NT2/D1 (cell line): Measurements from ENCODE around the gene KCNK4.

Experiments
- DNase-seq: peaks from one replicate; pipeline ENCODE4 v3.0.0-alpha.2; 2011; ENCODE audit warnings: low read depth, low spot score
- H3K27me3 ChIP-seq: 2 replicates; pipeline ENCODE4 v1.6.0; 2011; ENCODE audit warnings: mild to moderate bottlenecking; ENCODE audit not compliant: insufficient read length, insufficient read depth
- H3K36me3 ChIP-seq: 2 replicates; pipeline ENCODE4 v1.6.1; 2011; ENCODE audit warnings: mild to moderate bottlenecking, low read length, mixed read lengths; ENCODE audit not compliant: insufficient read depth, insufficient read length
- H3K4me1 ChIP-seq: 2 replicates; pipeline ENCODE4 v1.5.1; 2011; ENCODE audit not compliant: insufficient read depth, insufficient read length
- H3K4me3 ChIP-seq: 2 replicates; pipeline ENCODE4 v1.5.1; 2011; ENCODE audit warnings: low read depth; ENCODE audit not compliant: insufficient read length
- H3K9ac ChIP-seq: 2 replicates; pipeline ENCODE4 v1.6.0; 2011; ENCODE audit warnings: low read depth; ENCODE audit not compliant: insufficient read length
- H3K9me3 ChIP-seq: 2 replicates; pipeline ENCODE4 v1.5.1; 2011; ENCODE audit warnings: mild to moderate bottlenecking, low read length; ENCODE audit not compliant: insufficient read depth
- SUZ12 ChIP-seq: IDR thresholded peaks from 2 replicates; pipeline ENCODE4 v1.6.1; 2011; ENCODE audit not compliant: insufficient read length, insufficient read depth; ENCODE audit errors: extremely low read depth
- YY1 ChIP-seq: IDR thresholded peaks from 2 replicates; pipeline ENCODE4 v1.6.1; 2011; ENCODE audit not compliant: insufficient read length, insufficient read depth
- ZNF274 ChIP-seq: IDR thresholded peaks from 2 replicates; pipeline ENCODE4 v1.6.1; 2011; ENCODE audit warnings: mild to moderate bottlenecking, low read depth, low read length

The KCNK4 gene

DNA sequence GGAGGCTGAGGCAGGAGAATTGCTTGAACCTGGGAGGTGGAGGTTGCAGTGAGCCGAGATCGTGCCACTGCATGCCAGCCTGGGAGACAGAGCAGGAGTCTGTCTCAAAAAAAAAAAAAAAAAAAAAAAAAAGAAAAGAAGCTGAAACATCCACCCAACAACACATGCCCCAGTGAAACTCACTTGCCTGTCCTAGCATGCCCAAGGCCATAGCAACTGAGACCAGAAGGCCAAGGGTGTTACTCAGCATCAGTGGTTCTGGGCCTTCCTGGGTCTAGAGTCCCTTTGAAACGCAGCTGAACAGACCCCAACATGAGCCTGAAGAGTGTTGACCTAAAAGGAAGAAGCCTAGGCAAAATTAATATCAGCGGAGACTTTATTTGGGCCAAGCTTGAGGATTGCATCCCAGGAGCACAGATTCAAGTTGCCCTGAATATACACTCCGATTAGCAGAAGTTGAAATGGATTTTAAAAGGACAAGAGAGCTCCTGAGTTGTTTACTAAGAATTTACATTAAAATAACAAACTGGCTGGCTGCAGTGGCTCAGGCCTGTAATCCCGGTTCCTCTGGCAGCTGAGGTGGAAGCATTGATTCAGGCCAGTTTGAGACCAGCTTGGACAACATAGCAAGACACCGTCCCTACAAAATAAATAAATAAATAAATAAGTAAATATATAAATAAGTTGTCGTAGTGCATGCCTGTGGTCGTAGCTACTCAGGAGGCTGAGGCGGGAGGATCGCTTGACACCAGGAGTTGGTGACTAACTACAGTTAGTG is 33.8 kb downstream of the KCNK4 start:
- H3K27me3 ChIP-seq: no peaks in the 10 kb centered on the region
- no peak for DNase-seq
- no peak overlapping the region for H3K4me3 ChIP-seq
- H3K4me1 ChIP-seq: peaks cover 28% of the 10 kb centered on the region
- peaks cover 34% of the 10 kb centered on the region for H3K36me3 ChIP-seq
- H3K9ac ChIP-seq: peak overlapping the region; percentile 33
- TF ChIP-seq SUZ12 (no peak), YY1 (no peak), ZNF274 (no peak)
- H3K9me3 ChIP-seq: no peaks in the 10 kb centered on the region

DNA sequence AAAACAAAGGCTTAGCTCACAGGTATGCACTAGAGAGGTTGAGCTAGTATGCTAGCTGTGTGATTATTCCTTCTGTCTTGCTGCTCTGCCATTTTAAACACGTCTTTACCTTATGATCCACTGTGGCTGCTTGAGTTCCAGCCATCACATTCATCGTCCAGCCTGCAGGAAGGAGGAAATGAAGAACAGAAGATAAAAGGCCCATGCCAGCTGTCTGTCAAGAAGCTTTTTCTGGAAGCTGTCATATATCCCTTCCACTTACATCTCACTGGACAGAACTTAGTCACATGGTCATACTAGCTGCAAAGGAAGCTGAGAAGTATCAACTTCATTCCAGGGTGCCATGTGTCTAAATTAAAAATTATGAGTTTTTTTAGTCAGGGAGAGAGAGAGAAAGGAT is 36.3 kb downstream of the KCNK4 start:
- TF ChIP-seq SUZ12 (no peak), ZNF274 (no peak), YY1 (no peak)
- Histone ChIP-seq H3K4me1 (peaks cover 30% of the 10 kb centered on the region), H3K36me3 (peaks cover 14% of the 10 kb centered on the region), H3K4me3 (no peak overlapping the region), H3K9ac (no peak overlapping the region), H3K27me3 (no peaks in the 10 kb centered on the region), H3K9me3 (no peaks in the 10 kb centered on the region)
- no peak for DNase-seq

DNA sequence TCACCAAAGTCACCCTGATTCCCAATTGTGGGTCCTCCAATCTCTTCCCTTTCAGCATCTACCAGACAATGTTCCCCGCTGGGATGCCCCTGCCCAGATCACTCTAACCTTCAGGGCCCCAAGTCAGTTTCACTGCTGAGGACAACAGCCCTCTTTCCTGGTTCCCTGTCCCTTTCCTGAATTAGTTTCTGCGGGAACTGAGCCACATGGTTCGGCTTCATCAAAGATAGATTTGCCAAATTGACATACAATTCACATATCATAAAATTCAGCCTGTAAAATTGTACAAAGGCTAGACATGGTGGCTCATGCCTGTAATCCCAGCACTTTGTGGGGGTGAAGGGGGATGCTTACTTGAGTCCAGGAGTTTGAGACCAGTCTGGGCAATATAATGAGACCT is 36.9 kb downstream of the KCNK4 start:
- no peak for TF ChIP-seq SUZ12
- no peak for TF ChIP-seq ZNF274
- no peak for TF ChIP-seq YY1
- Histone ChIP-seq H3K27me3 (no peaks in the 10 kb centered on the region), H3K36me3 (peaks cover 8% of the 10 kb centered on the region), H3K4me1 (peaks cover 24% of the 10 kb centered on the region), H3K9ac (no peak overlapping the region), H3K9me3 (no peaks in the 10 kb centered on the region), H3K4me3 (no peak overlapping the region)
- DNase-seq: no peak

DNA sequence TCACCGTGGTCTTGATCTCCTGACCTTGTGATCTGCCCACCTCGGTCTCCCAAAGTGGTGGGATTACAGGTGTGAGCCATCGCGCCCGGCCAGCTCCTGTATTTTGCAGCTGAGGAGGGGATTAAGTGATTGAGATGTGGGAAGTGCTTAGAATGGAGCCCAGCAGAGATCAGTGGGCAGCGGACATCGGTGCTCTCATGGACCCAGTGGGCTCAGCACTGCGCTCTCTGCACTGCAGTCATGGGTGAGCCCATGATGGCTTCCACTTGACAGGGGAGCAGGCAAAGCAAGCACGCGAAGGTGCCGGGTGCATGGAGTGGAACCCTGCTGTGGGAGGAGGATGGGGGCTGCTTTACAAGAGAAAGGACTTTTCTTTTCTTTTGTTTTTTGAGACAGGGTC is 39.8 kb downstream of the KCNK4 start:
- TF ChIP-seq SUZ12 (no peak), ZNF274 (no peak), YY1 (no peak)
- Histone ChIP-seq H3K9me3 (no peaks in the 10 kb centered on the region), H3K36me3 (no peaks in the 10 kb centered on the region), H3K4me3 (no peak overlapping the region), H3K9ac (peak overlapping the region; percentile 16), H3K27me3 (no peaks in the 10 kb centered on the region), H3K4me1 (peaks cover 8% of the 10 kb centered on the region)
- no peak for DNase-seq

DNA sequence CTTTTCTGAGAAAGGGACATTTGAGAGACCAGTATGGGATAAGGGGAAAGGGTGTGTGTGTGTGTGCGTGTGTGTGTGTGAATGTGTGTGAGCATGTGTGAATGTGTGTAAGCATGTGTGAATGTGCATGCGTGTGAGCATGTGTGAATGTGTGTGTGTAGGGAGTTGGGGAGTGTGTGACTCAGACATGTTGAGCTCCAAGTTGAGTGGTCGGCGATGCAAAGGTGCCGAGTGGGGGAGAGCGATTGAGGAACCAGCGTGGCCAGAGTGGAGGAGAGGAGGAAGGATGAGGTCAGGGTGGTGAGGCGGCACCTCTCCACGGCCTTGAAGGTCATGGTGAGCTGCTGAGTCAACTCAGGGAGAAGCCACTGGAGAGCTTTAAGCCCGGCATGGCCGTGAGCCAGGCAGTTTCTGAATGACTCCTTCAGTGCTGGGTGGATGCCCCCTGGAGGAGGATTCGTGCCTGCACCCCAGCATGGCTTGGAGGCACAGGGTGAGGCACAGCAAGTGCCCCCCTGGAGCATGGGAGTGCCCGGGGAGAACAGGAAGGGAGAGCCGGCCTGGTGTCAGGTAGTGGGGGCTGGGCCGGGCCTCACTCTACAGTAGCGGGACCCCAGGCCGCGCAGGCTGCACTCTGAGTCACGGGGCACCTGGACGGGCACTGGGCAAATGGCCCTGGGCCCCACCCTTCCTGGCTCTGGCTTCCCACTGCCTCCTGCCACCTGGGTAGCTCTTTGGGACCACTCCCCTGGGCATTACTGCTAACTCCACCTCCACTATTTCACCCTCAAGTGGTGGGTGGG is 40.7 kb downstream of the KCNK4 start:
- no peaks in the 10 kb centered on the region for H3K36me3 ChIP-seq
- no peak overlapping the region for H3K4me3 ChIP-seq
- TF ChIP-seq YY1: no peak
- no peak for TF ChIP-seq ZNF274
- TF ChIP-seq SUZ12: no peak
- no peak for DNase-seq
- peaks cover 8% of the 10 kb centered on the region for H3K4me1 ChIP-seq
- H3K27me3 ChIP-seq: no peaks in the 10 kb centered on the region
- no peaks in the 10 kb centered on the region for H3K9me3 ChIP-seq
- H3K9ac ChIP-seq: peak overlapping the region; percentile 0

DNA sequence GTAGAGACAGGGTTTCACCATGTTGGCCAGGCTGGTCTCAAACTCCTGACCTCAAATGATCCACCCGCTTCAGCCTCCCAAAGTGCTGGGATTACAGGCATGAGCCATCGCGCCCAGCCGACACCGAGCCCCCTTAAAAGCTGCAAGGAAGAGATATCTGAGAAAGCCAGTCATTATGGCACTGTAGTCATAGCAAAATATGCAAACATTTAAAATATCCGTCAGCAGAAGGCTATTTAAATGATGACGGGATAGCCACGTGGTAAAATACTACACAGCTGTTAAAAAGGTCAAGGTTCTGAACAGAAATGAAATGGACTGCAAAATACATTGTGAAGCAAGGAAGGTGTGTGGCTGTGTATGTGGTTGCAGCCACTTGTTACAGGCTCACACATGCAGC is 42.5 kb downstream of the KCNK4 start:
- no peaks in the 10 kb centered on the region for H3K27me3 ChIP-seq
- no peak overlapping the region for H3K9ac ChIP-seq
- H3K9me3 ChIP-seq: no peaks in the 10 kb centered on the region
- H3K4me3 ChIP-seq: no peak overlapping the region
- H3K36me3 ChIP-seq: no peaks in the 10 kb centered on the region
- H3K4me1 ChIP-seq: peaks cover 8% of the 10 kb centered on the region
- no peak for TF ChIP-seq ZNF274
- DNase-seq: no peak

DNA sequence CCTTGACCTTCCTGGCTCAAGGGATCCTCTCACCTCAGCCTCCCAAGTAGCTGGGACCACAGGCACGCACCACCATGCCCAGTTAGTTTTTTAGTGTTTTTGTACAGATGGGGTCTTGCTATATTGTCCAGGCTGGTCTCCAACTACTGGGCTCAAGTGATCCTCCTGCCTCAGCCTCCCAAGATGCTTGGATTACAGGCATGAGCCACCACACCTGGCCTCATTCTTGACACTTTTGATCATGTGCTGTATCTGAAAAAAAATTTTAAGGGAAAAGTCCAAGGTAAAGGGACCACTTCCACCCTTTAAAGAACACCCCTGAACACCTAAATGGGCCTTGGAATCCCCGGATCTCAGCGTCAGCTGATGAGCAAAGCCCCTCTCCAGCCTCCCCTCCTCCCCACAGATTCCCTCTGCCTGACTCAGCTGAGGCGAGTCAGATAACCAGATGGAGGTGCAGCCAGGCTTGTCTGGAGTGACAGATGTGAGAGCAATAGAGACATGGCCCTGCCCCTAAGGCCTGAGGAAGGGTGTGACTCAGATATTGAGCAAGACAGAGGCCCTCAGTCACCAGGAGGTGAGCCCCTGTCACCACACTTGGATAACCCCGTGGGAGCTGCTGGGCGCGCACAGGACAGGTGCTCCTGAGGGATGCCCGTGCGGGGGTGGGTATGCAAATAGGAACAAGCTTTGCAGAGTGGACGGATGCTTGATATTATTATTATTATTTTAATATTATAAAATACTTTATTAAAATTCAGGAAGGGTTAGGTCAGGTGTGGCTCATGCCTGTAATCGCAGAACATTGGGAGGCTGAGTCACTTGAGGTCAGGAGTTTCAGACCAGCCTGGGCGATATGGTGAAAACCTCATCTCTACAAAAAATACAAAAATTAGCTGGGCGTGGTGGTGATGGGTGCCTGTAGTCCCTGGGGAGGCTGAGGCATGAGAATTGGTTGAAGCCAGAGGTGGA is 43.9 kb downstream of the KCNK4 start:
- Histone ChIP-seq H3K36me3 (no peaks in the 10 kb centered on the region), H3K4me3 (no peak overlapping the region), H3K9me3 (no peaks in the 10 kb centered on the region), H3K4me1 (peaks cover 12% of the 10 kb centered on the region), H3K9ac (no peak overlapping the region), H3K27me3 (no peaks in the 10 kb centered on the region)
- TF ChIP-seq YY1 (no peak), SUZ12 (no peak), ZNF274 (no peak)
- DNase-seq: peak; percentile 77
